Measurements from ENCODE around the gene CHN1.

CHN1 gene

DNA sequence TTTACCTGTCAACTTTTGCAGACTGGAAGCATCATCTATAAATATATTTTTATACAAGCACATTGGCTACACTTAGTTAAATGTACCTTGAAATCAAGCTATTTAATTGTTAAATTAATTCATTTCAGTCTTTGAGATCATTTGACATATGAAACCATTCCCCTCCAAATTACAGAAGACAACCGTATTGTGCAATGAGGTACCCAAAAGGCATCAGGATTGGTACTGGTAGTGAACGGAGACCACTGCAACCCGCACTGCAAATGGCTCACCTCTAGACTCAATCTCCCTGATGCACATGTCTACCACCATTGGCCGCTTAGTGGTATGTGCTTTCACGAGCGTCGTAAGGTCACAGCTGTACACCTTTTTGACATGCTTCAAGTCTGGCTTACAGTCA, 193.1 kb downstream of the CHN1 start:
- no peak for DNase-seq

DNA sequence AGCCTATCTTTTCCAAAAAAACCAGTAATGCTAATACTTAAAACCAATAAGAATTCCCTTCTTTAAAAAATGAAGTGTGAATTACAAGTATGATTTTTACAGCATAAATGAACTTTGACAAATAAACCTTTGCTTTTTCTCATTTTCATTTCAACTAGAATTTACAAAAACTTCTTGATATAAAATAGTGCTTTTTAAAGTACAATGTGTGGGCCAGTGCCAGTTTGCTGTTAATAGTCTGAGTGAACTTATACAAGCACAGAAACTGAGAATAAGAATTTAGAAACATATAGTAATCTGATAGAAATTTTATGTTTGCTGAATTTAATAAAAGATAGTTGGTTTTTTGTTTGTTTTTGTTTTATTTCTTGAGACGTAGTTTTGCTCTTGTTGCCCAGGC, 197.2 kb downstream of the CHN1 start:
- DNase-seq = no peak

DNA sequence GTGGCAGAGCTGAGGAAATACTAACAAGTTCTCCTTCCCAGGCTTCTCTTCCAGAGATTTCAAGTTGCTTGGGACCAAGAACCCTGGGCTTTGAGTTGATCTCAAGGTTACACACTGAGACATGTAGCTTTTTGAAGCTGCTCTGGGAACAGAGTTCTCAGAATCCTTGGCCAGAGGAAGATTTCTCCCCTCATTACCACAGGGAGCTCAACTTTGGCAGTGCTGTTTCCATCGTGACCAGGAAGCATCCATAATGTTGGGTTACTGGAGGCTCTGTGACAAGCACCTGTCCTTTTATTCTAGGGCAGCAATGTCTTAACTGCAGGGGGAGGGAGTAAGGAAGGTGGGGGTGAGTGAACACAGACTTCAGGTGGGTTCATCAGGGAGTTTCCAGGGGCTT, 199.4 kb downstream of the CHN1 start:
- no peak for DNase-seq

DNA sequence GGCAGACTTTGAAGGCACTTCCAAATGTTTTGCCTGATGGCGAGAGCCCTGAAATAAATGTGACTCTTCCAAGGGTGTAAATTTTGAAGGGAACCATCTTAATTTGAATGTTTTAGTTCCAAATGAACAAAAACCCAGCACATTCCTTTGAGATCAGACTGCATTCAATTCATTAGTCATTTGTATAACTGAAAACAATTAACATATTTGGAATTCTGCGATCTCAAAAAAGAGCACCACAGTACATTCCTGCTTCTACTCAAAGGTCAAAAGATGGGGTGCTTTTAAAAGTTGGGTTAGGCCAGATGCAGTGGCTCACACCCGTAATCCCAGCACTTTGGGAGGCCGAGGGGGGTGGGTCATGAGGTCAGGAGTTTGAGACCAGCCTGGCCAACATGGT, 202.7 kb downstream of the CHN1 start:
- no peak for DNase-seq

DNA sequence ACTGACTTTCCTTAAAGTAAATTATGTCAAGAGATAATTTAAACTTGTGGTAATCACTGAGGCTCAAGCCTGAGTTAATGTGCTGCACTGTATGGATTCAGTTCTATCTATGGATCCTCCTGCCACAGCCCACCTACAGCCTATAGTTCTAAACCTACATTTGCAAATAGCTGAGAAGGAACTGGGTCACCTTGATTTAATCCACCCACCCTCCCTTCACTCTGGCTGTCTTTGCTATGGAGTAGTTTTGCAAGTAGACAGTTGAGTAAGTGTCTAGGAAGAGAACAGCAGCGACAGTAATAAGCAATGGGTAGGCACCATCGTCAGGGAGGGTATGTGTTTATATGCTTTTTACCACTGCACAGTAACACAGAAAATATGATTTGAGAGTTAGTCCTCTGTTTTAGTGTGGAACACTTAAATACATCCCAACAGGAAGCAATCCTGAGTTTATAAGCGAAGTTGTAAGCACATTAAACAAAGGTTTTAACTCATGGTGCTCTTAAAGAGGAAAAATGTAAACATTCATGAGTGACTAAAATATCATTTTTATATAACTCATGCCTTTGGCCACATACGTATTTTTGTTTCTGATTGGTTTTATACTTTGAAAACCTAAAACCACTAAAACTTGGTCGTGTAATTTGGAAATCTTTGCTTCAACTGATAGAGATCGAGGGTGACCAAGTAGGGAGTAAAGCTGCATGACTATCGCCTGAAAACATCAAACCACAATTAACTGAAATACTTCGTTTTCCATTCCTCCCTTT, 204.6 kb downstream of the CHN1 start:
- no peak for DNase-seq

DNA sequence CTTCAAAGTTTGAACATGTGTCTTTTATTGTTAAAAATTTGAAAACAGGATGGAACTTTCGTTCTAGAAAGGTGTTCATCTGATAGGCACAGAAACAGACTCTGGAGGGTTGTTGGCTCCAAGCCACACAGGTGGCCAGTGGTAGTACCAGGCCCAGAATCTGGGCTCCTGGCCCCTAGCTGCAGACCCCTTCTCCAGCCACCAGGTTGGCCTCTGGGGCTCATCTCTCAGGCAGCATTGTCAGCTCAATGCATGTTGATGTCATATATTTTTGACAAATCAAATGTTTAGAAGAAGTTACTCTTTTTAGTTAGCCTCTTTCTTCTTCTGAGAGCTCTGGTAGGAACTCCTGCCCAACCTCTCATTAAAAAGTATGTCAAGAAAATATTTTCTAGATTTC, 206.4 kb downstream of the CHN1 start:
- no peak for DNase-seq

DNA sequence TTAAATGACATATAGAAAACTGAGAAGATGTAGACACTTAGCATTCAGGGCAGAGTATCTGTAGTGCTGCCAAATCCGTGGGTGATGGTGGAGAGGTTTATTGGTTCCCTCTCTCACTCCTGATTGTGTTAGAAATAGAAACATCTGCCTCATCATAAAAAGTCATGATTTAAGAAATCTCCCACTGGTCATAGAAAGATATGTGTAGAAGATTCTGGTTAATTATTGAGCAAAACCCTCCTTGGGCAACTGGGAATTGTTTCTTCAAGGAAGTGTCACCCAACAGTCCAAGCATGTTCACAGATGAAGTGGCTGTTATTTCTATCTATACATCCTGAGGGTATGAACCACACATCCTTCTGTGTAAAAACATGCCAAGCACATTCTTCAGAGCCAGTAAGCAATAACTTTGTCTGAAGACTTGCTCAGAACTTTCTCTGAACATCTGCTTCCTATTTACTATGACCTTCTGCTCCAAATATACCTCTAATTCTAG, 207.4 kb downstream of the CHN1 start:
- DNase-seq = no peak

DNA sequence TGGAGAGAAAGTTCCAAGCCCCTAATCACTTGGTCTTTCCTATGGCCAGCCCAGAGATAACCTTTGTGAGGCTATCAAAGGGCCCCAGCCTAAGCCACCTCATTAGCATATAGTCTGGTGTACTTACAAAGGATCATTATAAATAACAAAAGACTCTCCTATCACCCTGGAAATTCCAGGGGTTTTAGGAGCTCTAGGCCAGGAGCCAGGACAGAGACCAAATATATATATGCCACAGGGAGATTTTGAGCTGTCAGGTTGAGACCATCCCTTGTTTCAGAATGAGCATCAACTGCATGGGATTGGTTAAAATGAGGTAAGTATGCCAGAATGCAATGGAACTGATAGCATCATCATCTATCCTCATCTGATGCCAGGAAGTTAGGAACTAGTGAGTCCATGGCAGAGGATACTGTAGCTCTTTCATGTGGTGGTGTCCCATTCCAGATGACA, 208.8 kb downstream of the CHN1 start:
- peak; percentile 35 for DNase-seq

DNA sequence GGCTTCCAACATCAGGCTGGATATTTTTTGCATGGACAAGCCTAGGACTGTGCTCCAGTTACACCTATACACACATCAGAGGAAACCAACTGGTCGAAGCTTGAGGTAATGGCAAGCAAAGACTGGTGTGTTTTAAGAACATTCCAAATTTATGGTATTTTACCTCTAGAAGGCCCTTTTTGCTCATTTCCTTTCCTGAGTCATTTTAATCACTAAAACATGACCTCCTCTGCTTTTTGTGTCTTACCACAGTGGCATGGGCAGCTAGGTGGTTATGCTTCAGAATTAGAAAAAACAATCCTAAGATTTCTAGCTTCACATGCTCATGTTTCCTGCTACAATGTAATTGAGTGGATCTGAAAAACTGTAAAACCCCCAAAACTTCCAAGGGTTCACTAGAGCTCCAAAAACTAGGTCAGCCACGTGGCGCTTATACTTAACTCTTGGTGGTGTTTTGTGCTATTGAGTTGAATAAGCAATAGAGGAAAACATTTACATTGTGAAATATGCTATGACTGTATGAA, 210.3 kb downstream of the CHN1 start:
- DNase-seq = no peak

DNA sequence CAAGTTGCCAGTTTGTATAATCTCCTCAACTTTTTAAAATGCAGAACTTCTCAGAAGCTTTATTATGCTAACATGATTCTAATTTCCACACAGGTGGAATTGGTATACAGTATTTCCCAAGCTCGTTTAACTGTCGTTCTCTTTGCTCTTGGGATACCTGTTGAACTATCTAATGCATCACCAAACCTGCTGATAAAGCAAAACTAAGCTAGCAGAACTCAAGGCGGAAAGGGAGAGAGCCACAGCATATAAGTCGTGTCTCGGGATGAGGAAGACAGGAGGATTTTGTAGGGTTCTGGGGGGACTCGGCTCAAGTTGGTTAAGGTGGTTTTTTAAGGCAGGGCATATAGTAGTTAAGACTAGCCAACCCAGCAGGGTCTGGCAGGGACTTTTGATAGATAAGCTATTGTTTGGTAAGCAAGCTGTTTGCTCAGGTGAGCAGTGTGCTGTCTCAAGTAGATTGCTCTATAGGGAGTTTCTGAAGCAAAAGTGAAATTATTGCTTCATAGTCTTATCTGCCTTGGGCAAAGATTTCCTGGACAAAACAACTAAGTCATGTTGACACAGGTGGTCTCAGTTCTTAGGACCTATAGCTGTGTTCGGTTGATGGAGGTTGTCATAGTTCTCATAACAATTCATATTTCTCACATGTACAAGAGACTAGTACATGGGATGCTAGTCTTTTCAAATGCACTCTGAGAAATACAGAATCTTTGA, 212.7 kb downstream of the CHN1 start:
- peak; percentile 11 for DNase-seq

DNA sequence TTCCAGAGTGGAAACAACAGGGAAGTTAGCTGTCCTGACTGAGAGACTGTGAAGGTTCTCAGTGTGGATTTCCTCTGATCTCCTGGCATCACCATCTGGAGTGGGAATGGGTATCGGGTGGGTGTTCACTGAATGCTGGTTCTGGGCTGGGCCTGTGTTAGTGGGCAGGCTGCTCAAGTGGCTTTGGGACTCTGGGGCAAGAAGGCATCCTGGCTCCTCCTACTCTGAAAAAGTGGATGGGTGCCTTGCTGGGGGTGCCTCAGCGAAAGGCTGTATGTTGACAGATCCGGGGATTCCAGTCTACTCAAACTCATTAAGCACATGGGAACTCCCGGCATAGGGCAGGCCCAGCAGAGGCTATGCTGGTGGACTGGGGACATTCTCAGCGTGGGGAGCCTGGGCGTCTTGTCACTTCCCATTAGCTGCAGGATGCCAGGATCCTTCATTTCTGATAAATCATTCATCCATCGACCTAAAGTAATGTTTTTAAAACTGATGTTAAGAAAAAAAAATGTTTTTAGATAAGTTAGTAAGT, 213.4 kb downstream of the CHN1 start:
- no peak for DNase-seq

DNA sequence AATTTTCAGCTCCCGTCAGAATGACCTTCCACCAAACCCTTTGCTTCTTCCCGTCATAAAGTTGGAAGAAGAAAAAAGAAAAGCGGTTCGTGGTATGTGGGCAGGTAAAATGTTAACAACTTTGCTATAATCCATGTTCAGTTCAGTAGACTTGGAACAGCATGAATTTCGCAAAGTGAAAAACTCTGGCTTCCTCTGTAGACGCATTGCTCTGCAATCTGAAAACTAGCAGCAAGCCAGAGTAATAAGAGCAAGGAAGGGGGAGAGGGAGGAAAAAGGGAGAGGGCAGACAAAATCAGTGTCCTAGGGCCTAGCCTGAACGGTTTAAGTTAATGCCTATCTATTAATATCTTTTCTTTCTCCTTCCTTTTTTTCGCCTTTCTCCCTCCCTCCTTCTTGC, 214.2 kb downstream of the CHN1 start:
- no peak for DNase-seq

DNA sequence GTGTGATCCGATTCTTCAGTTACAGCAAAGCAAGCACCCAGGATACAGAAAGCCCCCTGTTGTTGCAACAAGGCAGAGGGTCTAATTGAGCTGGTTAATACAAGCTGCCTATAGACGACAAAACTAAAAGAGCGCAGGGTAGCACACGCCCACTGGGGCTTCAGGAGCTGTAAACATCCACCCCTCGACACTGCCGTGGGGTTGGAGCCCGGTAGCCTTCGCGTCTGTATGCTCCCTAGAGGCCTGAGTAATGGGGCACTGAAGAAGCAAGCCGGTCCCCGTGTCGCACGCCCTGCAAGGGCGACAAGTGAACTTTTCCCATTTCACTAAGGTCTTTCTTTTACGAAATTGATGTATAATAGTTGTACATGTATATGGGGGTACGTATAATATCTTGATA, 216.2 kb downstream of the CHN1 start:
- no peak for DNase-seq

DNA sequence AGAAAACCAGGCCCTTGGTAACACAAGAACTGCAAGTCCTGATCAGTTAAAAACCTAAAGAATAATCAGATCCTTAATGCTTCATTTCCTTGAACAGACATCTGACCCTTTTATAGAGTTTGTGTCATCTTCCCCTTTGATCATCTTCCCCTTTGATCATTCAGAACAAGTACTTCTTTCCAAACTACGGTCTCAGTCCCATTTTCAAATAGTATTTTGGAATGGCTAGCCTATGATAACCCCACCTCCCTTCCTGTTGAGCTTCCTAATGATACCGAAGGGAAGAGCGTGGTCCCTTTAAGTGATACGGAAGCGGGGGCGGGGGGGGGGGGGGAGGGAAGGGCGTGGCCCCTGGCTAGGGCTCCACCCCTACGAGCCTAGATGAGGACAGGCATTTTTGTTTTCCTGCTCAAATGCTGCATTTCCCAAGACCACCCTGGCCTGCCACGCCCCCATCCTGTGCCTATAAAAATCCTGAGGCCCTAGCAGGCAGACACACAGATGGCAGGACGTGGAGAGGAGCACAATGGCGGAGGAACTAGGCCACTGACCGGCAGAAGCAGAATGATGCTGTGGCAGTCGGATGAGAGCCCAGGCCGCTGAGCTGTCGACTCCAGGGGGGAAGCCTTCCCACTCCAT, 216.8 kb downstream of the CHN1 start:
- peak; percentile 53 for DNase-seq

DNA sequence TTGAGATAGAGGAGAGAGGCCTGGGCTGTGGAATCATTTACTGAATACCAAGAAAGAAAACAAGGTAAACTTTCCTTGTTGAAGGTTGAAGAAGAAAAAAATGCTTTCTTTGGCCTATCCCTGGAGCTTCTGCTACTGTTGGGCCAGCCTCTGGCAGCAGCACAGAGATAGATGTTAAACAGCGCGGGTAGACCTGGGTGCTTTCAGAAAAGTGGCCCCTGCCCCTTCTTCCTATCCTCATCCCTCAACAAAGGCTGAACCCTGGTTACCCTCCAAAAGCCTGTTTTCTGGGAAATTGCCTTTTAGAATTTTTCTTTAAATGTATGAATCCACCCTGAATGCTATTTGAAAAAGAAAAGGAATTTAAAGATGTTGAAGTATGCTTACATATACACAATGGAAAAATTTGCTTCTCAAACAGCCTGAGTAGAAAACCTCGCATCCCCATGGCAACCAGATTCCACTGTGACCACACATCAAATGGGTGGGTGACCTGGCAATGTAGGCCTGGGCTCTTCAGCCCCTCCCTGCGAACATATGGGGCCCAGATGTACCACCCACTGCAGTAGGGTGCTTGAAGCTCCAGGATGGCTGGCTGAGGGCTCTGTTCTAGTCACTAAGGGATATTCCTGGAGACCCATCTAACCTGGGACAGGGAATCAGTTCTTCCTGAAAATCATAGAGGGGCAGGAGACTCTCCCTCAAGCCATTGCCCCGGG, 217.5 kb downstream of the CHN1 start:
- no peak for DNase-seq

DNA sequence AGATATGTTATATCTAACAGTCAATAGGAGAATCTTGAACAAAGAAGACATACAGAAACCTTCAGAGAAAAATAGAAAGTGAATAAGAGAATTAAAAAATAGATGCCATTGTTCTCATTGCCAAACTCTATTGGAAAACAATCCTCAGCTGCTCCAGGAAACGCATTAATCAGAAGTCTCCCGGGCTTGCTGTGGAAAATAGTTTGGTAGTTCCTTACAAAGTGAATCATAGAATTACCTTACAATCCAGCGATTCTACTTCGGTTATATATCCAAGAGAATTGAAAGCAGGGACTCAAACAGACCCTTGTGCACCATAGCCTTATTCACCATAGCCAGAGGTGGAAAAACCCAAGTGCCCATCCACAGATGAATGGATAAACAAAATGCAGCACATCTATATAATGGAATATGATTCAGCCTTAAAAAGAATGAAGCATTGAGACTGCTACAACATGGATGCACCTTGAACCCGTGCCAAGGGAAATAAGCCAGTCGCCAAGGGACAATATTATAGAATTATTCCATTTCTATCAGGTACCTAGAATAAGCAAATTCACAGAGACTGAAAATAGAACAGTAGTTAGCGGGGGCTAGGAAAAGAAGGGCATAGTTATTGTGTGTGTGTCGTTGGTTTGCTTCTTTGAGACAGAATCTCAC, 219.0 kb downstream of the CHN1 start:
- no peak for DNase-seq

DNA sequence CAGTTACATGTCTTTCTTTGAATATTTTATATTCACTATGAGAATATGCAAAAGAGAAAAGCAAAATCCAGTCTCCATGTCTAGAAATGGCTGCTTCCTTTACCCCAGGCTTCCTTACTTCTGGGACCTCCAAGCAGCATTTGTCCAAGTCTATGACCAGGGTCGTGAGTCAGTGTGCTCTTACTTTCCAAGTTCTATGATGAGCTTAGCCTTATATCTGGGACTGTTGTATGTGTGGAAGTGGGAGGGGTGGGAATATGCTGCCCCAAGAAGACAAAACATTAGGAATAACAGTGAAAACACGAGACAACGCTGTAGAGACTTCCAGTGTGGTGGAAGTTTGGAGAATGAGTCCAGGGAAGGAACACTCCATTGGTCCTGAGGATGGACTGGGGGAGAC, 219.7 kb downstream of the CHN1 start:
- no peak for DNase-seq

DNA sequence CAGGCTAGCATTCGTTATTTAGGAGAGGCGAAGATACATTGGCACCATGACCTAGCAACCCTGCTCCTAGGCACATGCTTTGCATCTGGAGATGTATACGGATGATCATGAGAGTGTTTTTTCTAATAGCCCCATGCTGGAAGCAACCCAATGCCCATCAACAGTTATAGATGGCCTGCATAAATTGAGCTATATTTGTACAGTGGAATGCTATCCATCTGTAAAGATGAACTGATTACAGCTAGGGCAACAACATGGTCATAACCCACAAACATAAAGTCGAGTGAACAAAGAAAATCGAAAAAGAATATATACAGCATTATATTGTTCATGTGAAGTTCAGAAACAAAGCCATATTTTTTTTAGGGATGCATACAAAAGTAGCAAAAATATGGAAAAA, 220.3 kb downstream of the CHN1 start:
- DNase-seq = no peak

DNA sequence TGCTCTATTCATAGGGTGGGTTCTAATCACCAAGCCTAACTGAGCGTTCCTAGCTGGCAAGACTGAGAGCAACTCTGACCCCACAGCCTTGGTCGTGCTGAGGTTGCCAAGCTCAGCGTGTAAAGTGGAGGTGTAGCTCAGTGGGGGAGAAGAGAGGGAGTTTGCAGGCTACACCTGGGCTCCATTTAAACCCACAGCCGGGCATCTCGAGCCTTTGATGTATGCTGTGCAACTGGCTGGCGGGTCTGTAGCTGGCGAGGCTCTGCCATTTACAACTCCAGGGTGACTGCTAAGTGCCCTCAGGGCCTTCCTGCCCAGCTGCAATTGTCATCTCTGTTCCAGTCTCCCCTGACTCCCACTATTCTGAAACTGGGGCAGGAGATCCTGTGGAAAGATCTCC, 220.9 kb downstream of the CHN1 start:
- DNase-seq = no peak

DNA sequence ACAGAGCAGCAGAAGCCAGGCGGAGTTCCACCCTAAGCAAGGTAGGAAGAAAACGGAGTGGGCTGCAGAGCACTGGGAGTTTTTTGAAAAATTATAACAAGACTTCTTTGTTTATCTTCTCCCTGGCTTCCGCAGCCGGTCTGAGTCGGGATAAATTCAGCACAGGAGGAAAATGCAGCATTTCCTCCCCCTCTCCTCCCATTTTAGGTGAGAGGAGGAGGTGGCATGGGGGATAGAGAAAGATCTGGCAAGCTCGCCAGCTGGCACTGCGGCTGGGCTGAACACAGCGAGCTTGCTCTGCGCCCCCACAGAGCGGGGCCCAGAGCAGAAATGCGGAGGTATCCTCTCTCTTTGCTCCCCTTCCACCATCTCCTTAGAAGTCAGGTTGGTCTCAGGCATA, 223.2 kb downstream of the CHN1 start:
- no peak for DNase-seq

DNA sequence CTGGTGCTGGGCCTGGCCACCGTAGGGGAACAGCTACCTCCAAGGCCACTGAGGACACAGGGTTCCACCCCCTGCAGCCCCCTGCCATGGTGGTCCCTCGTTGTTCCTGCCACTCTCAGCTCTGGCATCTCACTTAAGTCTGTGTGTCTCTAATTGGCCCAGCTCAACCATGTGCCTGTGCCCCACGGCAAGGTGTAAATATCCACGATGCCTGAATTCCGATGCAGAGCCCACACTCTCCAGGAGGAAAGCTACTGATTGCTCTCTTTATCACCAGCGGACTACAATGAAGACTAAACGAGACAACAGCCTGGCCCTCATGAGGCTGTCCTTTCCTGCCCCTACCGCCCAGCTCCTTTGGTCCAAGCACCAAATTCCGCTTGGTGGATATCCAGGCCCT, 223.9 kb downstream of the CHN1 start:
- no peak for DNase-seq

DNA sequence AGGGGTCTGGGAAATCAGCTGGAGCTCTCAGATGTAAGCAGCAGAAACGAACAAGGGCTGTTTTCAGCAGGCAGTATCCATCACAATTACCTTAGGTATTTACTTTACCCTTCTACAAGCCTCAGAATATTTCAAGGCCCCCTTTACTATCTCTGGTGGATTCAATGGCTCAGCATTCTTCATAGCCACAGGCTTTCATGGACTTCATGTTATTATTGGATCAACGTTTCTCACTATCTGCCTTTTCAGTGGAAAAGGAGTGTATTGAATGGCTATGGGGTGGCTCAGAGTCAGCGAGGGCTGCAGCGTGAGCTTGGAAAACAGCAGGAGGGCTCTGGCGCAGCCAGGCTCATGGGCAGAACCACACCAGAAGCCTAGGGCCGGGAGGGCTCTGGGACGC, 224.3 kb downstream of the CHN1 start:
- no peak for DNase-seq

All from OCI-M1 (cell line).